Smooth muscle cell (in vitro differentiated cells): Measurements from ENCODE around the gene INSRR. TPM values are rescaled to one million over a fixed set of nuclear protein-coding genes. Genes with fewer than 3 reads are reported as not detected.

ENCODE experiments used
- DNase-seq: peaks from one replicate; lab custom pipeline; 2025; ENCODE audit not compliant: unreplicated experiment; lab: John Stamatoyannopoulos, UW
- H2AFZ ChIP-seq: fragments of 200-600 bp; sonication (generic); 2 replicates; pipeline ENCODE4 v1.6.0; 2016; ENCODE audit warnings: antibody characterized with exemption, low read depth, mild to moderate bottlenecking
- H3F3A ChIP-seq: fragments of 200-600 bp; sonication (generic); 2 replicates; pipeline ENCODE4 v1.6.0; 2017; ENCODE audit warnings: antibody characterized with exemption, low read depth
- H3K27ac ChIP-seq: fragments of 200-600 bp; sonication (generic); 2 replicates; pipeline ENCODE4 v1.5.1; 2016; ENCODE audit warnings: low read depth, mild to moderate bottlenecking
- H3K27me3 ChIP-seq: fragments of 200-600 bp; sonication (generic); 2 replicates; pipeline ENCODE4 v1.6.1; 2016; ENCODE audit warnings: low read depth, mild to moderate bottlenecking
- H3K36me3 ChIP-seq: fragments of 200-600 bp; sonication (generic); 2 replicates; pipeline ENCODE4 v1.5.1; 2016; ENCODE audit warnings: low read depth
- H3K4me1 ChIP-seq: fragments of 200-600 bp; sonication (generic); 2 replicates; pipeline ENCODE4 v1.5.1; 2016; ENCODE audit warnings: low read depth
- H3K4me2 ChIP-seq: fragments of 200-600 bp; sonication (generic); 2 replicates; pipeline ENCODE4 v1.6.0; 2016; ENCODE audit warnings: mild to moderate bottlenecking
- H3K4me3 ChIP-seq: fragments of 200-600 bp; sonication (generic); 2 replicates; pipeline ENCODE4 v1.5.1; 2016; ENCODE audit warnings: mild to moderate bottlenecking
- H3K79me2 ChIP-seq: fragments of 200-600 bp; sonication (generic); 2 replicates; pipeline ENCODE4 v1.6.0; 2016; ENCODE audit warnings: low read depth, mild to moderate bottlenecking
- H3K9ac ChIP-seq: fragments of 200-600 bp; sonication (generic); 2 replicates; pipeline ENCODE4 v1.6.0; 2016; ENCODE audit warnings: low read depth
- H3K9me3 ChIP-seq: fragments of 200-600 bp; sonication (generic); replicated peaks from 2 replicates; pipeline ENCODE4 v1.5.1; 2016; ENCODE audit warnings: low read depth
- H4K20me1 ChIP-seq: fragments of 200-600 bp; sonication (generic); 2 replicates; pipeline ENCODE4 v1.6.0; 2016; ENCODE audit warnings: low read depth
- CTCF ChIP-seq: fragments of 200-600 bp; sonication (generic); IDR thresholded peaks from 2 replicates; pipeline ENCODE4 v1.5.1; 2017; ENCODE audit warnings: borderline replicate concordance, mild to moderate bottlenecking, antibody characterized with exemption; ENCODE audit not compliant: insufficient read depth, poor library complexity, severe bottlenecking
- WGBS: methylation state at CpG from one replicate; pipeline ENCODE4 v1.1.7; 2016; ENCODE audit warnings: low lambda C conversion rate; 5-methylcytosine and 5-hydroxymethylcytosine counted together
- polyA plus RNA-seq: library from polyadenylated mRNA; unstranded; fragments of >200 nt; fragmentation: Nextera tagmentation; extraction: Ambion mirVana; gene quantifications from 2 replicates; pipeline ENCODE4 v1.2.1, GENCODE V29; 2016
- total RNA-seq: library from RNA; depleted of rRNA; stranded (reverse); fragments of >200 nt; gene quantifications from 2 replicates; pipeline ENCODE4 v1.2.3, GENCODE V29; 2014

The INSRR gene
- total and polyA plus RNA-seq, 2 experiments from 2014 or later, result 0.36 to 0.45 TPM

- H3K4me2 ChIP-seq, result no peak overlapping the region
- H3F3A ChIP-seq, result no peaks in the 10 kb centered on the region
- peaks cover 8% of the 10 kb centered on the region for H3K27me3 ChIP-seq
- 94% methylated on average over 18 of the region's 18 CpGs for WGBS
- H3K9me3 ChIP-seq, result no peaks in the 10 kb centered on the region
- no peak for TF ChIP-seq CTCF
- no peak overlapping the region for H3K27ac ChIP-seq
- no peak overlapping the region for H3K4me3 ChIP-seq
- H4K20me1 ChIP-seq, result no peaks in the 10 kb centered on the region
- H3K36me3 ChIP-seq, result no peaks in the 10 kb centered on the region
- peaks cover 5% of the 10 kb centered on the region for H3K4me1 ChIP-seq
- H3K9ac ChIP-seq, result no peak overlapping the region
- no peak overlapping the region for H2AFZ ChIP-seq
- no peak for DNase-seq
- no peaks in the 10 kb centered on the region for H3K79me2 ChIP-seq
Observed at GRCh38 chr1:156873659-156874058, 14.7 kb upstream of the INSRR start.

GRCh38 chr1:156869455-156869854 lies 10.5 kb upstream of the INSRR start:
- Histone ChIP-seq H2AFZ (no peak overlapping the region), H3K36me3 (no peaks in the 10 kb centered on the region), H3K4me3 (no peak overlapping the region), H3K27me3 (no peaks in the 10 kb centered on the region), H3K27ac (no peak overlapping the region), H4K20me1 (no peaks in the 10 kb centered on the region), H3K4me1 (peaks cover 5% of the 10 kb centered on the region), H3K79me2 (no peaks in the 10 kb centered on the region), H3K9ac (no peak overlapping the region), H3K9me3 (no peaks in the 10 kb centered on the region), H3K4me2 (no peak overlapping the region), H3F3A (no peaks in the 10 kb centered on the region)
- 95% methylated on average over 9 of the region's 9 CpGs for WGBS
- no peak for TF ChIP-seq CTCF
- DNase-seq, result no peak

GRCh38 chr1:156868341-156868740 lies 9.4 kb upstream of the INSRR start:
- Histone ChIP-seq H3K79me2 (no peaks in the 10 kb centered on the region), H3F3A (no peaks in the 10 kb centered on the region), H3K36me3 (no peaks in the 10 kb centered on the region), H3K27me3 (no peaks in the 10 kb centered on the region), H3K4me3 (no peak overlapping the region), H2AFZ (no peak overlapping the region), H3K4me1 (peaks cover 6% of the 10 kb centered on the region), H3K9me3 (no peaks in the 10 kb centered on the region), H3K27ac (no peak overlapping the region), H3K4me2 (no peak overlapping the region), H4K20me1 (no peaks in the 10 kb centered on the region), H3K9ac (no peak overlapping the region)
- WGBS, result 82% methylated on average over 13 of the region's 13 CpGs
- no peak for TF ChIP-seq CTCF
- DNase-seq, result no peak

GRCh38 chr1:156866249-156866909 lies 7.5 kb upstream of the INSRR start:
- H2AFZ ChIP-seq, result no peak overlapping the region
- no peaks in the 10 kb centered on the region for H3K79me2 ChIP-seq
- no peak for TF ChIP-seq CTCF
- no peaks in the 10 kb centered on the region for H4K20me1 ChIP-seq
- H3K9me3 ChIP-seq, result no peaks in the 10 kb centered on the region
- DNase-seq, result no peak
- H3K4me1 ChIP-seq, result peaks cover 10% of the 10 kb centered on the region
- H3K36me3 ChIP-seq, result no peaks in the 10 kb centered on the region
- WGBS, result 54% methylated on average over 12 of the region's 12 CpGs
- no peaks in the 10 kb centered on the region for H3F3A ChIP-seq
- H3K4me3 ChIP-seq, result no peak overlapping the region
- H3K4me2 ChIP-seq, result no peak overlapping the region
- no peak overlapping the region for H3K27ac ChIP-seq
- no peak overlapping the region for H3K9ac ChIP-seq
- peaks cover 8% of the 10 kb centered on the region for H3K27me3 ChIP-seq
